GM21515 (cell line): ENCODE measurements around the gene ISG20.
"Not testable (repeated sequence)": the region's sequence is repeated elsewhere in the genome, so short reads cannot be mapped to it uniquely, and the experiment has no call there.

Experiments
- ATAC-seq: cut with Tn5 transposase; IDR thresholded peaks from one replicate; pipeline ENCODE4 v1.9.1; 2021; ENCODE audit not compliant: unreplicated experiment

Gene ISG20

DNA sequence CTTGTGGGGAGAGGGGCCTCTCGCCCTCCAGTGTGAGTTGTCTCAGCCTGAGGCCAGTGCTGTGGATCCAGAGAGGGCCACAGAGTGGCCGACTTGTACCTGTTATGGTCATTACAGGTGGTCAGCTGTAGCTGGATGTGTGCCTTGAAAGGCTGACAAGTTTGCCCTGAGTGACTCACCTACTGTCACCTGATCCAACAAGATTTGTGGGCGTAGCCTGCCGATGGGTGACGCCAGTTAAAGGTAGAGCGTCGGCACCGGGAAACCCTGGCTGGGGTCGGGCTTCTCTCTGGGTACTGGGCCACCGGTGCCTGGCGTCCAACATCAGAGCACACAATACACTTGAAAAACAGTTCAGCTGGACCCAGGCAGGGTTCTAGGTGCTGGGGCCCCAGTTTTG lies 2.8 kb upstream of the ISG20 start:
- ATAC-seq, result no peak

- ATAC-seq, result no peak
These were observed 2.2 kb upstream of the ISG20 start for GRCh38 chr15:88636654-88637053.

DNA sequence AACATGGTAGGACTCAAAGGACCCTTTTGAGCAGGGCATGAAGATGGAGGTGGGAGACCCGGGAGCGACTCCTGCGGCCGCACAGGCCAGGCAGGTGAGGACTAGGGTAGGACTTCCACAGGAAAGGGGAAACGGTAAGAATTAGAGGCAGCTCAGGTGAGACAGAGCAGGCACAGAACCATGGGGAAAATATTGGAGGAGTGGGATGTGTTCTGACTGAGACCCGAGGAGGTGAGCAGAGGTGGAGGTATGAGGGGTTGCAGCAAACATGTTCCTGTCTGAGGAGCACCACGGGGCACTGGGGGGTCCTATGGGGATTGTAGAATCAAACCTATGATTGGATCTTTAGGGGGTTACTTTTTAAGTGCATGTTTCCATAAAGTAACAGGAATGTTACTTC lies 1.4 kb upstream of the ISG20 start:
- no peak for ATAC-seq

- no peak for ATAC-seq
These were observed 783 bp upstream of the ISG20 start for GRCh38 chr15:88637841-88638625.

DNA sequence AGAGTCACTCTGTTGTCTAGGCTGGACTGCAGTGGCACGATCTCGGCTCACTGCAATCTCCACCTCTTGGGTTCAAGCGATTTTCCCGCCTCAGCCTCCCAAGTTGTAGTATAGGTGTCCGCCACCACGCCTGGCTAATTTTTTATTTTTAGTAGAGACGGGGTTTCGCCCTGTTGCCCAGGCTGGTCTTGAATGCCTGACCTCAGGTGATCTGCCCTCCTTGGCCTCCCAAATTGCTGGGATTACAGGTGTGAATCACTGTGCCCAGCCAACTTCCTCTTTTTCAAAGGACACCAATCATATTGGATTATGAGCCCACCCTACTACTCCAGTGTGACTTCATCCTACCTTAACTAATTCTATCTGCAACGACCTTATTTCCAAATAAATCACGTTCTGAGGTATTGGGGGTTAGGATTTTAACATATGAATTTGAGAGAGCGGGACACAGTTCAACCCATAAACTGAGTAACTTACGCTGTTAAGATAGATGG lies 3.2 kb downstream of the ISG20 start:
- no peak for ATAC-seq

DNA sequence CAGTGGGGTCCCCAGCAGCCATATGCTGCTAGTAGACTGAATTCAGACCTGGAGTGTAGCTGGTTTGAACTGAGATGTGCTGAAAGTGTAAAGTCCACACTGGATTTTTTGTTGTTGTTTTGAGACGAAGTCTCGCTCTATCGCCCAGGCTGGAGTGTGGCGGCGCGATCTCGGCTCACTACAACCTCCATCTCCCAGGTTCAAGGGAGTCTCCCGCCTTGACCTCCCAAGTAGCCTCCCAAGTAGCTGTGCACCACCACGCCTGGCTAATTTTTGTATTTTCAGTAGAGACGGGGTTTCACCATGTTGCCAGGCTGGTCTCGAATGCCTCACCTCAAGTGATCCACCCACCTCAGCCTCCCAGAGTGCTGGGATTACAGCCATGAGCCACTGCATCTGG lies 3.7 kb downstream of the ISG20 start:
- ATAC-seq, result not testable (repeated sequence)

DNA sequence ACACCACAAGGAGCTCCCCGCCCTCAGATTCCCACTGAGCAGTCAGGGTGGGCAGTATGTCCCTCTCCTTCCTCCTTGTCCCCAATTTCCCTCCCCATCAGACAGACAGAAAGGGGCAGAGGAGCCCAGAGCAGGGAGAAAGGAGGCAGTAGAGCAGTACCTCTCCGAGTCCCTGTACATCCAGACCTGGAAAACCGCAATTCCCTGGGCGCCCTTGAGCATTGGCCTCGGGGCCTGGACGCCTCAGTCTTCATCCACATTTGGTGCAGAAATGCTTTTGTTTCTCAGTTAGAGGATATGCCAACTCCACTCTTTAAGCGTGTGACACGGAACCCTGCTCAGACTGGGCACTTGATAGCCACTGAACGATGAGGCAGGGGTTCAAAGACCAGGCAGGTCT lies 5.9 kb downstream of the ISG20 start:
- ATAC-seq, result no peak

DNA sequence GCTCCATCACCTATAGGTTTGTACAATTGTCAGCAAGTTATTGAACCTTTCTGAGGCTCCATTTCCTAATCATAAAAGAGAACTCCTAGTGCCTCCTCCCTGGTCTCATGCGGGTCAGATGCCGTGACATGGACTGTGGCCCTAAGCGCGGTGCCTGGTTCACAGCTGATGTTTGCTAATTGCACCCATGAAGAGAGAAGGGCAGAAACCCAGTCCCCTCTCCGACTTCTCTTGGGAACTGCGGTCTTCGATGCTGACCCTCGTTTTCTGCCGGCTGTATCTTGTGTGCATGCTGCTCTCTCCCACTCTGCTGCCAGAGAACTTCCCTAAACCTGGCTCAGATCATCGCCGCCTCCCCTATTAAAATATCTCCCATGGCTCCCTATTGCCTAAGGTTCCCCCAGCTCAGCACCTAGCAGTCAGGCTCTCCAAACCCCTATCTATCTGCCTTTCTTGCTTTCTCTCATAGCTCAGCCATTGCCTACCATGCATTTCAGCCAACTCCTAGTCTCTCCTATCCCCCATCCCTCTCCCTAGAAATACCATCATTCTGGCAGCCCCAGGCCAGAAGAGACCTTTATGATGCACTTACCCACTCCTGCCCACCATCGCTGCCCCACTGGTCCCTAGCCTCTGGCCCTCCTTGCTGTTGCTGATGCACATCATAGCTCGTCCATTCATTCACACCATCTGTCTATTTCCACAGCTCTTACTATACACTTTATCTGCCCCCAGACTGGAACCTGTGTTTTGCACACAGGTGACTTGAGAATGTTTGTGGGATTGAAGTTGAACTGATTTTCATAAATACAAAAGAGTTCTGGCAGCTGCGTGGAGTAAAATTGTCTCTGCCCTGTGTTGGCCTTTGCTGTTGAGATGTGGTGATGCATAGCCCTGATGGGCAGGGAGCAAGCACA lies 6.6 kb downstream of the ISG20 start:
- ATAC-seq, result no peak

- no peak for ATAC-seq
These were observed 7.2 kb downstream of the ISG20 start for GRCh38 chr15:88646088-88646405.

DNA sequence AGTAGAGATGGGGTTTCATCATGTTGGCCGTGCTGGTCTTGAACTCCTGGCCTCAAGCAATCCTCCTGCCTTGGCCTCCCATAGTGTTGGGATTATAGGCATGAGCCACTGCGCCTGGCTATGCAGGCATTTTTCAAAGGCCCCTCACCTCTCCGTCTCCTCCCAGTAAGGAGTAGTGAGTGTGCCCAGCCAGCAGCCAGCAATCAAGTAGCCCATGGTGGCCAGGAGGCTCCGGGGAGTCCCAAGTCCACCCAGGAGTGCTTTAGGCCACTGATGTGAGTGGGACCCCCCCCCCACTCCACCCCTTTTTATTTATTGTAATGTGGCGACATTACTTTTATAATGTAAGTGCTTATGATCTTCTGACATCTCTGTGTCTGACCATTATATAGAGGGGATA lies 8.1 kb downstream of the ISG20 start:
- no peak for ATAC-seq

DNA sequence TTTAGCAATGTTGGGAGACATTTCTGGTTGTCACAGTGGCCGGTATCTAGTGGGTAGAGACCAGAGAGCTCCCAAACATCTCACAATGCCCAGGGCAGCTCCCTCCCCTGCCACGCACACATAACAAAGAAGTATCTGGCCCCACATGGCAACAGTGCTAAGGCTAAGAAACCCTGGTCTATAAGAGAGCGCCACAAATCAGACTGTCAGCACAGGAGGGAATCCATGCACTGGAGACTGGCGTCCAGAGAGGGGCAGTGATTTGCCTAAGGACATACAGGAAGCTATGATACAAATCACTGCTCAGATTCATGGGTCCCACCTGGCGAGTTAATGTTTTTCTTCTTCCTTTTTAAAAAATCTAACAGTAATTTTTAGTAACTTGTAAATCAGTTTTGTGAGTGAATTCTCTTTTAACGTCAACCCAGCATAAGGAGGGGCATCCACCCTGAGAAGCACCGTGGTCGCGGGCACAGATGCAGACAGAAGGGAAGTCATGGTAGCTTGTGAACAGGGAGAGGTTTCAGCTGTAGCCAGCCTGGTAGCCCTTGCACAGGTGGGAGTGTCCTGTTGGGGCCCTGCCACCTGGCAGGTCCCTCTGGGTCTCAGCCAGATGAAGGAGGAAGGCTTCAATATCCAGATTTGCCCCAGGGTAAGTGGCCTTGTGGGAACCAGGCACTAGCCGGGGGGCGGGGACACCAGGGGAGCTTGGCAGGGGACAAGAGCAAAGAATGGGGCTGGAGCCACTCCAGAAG lies 8.7 kb downstream of the ISG20 start:
- ATAC-seq, result no peak

DNA sequence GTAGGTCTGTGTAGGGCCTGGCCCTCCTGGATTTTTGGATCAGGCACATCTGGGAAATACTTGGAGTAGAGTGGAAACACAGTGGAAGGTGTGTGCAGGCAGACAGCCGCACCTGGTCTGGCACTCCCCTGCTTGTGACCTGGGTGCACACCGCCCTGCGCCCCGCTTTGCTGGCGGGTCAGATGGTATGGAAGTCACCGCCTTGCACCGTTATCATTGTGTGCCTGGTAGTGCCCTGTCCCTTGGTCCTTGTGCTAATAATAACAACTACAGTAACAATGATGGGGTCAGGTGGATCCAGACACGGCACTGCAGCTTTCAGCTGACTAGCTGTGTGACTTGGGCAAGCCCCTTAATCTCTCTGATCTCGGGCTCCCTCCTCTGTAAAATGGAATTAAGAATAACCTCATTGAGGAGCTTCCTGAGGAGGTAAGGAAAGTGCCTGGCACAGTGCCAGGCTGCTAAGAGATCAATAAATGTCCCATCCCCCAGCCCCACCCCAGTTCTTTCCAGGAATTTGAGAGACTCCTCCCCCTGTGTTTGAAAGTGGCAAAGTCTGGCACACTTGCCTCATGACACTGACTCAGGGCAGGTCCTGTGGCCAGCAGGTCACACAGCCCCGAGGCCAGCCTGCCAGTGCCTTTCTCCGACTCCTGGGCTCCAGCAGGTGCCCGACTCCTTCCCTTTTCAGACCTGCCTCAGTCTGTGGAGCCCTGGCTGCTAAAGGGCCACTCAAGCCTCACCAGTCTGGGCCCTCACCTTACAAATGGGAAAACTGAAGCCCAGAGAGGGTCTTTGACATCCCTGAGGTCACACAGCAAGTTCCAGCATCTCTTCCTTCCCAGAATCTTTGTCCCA lies 9.8 kb downstream of the ISG20 start:
- no peak for ATAC-seq

- ATAC-seq, result no peak
These were observed 10.5 kb downstream of the ISG20 start for GRCh38 chr15:88649286-88649733.

GRCh38 chr15:88649753-88650551 lies 11.1 kb downstream of the ISG20 start:
- no peak for ATAC-seq

DNA sequence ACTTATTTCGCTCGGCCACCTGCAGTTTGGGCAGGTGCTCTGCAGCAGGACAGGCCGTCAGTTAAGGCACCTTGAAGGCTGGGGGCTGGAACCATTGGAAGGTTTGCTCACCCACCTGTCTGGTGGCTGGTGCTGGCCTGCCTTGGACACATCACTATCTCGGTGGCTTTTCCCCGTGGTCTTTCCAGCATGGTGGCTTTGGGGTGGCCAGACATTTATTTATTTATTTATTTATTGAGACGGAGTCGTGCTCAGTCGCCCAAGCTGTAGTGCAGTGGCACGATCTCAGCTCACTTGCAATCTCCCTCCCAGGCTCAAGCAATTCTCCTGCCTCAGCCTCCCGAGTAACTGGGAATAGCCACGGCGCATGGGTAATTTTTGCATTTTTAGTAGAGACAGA lies 11.7 kb downstream of the ISG20 start:
- no peak for ATAC-seq

DNA sequence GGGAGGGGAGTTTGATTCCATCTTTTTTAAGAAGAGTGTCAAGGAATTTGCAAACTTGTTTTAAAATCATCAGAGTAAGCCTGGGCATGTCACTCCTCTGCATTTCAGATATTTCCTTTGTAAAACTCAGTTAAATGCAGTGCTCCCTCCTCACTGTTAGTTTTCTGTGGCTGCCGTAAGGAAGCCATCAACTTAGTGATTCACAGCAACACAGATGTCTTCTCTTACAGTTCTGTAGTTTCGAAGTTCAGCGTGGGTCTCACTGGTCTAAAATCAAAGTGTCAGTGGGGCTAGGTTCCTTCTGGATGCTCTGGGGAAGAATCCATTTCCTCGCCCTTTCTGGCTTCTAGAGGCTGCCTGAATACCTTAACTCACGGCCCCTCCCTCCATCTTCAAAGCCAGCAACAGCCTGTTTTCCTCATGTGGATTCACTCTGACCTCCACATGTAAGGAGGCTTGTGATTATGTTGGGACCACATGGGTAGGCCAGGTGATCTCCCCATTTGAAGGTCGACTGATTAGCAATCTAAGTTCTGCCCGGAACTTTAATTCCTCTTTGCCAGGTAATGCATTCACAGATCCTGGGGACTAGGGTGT lies 12.4 kb downstream of the ISG20 start:
- ATAC-seq, result no peak

DNA sequence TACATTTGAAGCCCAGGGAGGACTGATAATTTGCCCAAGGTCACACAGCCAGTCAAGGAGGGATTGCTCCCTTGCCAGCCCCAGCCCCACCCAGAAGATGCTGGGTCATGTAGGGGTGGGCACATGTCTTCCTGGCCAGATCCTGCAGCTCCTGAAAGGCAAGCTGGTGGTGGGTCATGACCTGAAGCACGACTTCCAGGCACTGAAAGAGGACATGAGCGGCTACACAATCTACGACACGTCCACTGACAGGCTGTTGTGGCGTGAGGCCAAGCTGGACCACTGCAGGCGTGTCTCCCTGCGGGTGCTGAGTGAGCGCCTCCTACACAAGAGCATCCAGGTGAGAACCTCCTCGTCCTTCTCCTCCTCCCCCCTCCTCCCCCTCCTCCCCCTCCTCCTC lies 13.2 kb downstream of the ISG20 start:
- ATAC-seq, result no peak

DNA sequence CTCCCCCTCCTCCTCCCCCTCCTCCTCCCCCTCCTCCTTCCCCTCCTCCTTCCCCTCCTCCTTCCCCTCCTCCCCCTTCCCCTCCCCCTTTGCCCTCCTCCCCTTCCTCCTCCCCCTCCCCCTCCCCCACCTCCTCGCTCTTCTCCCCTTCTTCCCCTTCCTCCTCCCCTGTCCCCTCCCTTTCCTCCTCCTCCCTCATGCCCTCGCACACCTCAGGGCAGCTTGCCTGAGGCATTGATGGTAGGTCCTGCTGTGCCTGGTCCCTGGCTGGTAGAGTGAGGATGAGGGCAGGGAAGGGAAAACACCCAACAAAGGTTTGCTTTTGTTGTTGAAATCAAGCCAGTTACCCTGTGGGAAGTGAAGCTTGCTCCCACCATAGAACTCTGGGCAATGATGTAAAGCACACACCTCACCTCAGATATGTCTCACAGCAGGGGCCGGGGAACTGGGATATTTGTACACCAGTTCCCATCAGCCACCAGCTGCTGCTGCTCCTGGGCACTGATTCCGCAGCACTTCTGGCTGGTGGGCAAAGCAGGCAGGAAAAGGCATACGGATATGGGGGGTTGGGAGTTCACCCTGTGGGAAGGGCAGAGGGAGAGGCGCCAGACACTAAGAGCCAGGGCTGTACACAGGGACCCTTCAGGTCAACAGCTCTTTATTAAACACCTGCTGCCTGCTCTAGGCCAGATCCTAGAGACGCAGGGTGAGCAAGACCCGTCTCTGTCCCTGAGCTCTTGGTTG lies 13.8 kb downstream of the ISG20 start:
- ATAC-seq, result no peak
